WTC11 (cell line): ENCODE measurements around the gene TOM1L2.

Source experiments
- HMGA2 ChIP-seq: fragments of 250-450 bp; sonication (Bioruptor Pico); IDR thresholded peaks from 2 replicates; pipeline ENCODE4 v1.4.0; 2021; ENCODE audit warnings: mild to moderate bottlenecking, moderate library complexity
- JUN ChIP-seq: sonication (generic); formaldehyde crosslinking; IDR thresholded peaks from 2 replicates; pipeline ENCODE4 v1.8.0; 2023; ENCODE audit warnings: mild to moderate bottlenecking, missing genetic modification reagents
- MYBL2 ChIP-seq: sonication (generic); formaldehyde crosslinking; IDR thresholded peaks from 2 replicates; pipeline ENCODE4 v1.8.1; 2023; ENCODE audit warnings: mild to moderate bottlenecking, moderate library complexity, missing genetic modification reagents
- ZNF396 ChIP-seq: fragments of 250-450 bp; sonication (Bioruptor Pico); IDR thresholded peaks from 2 replicates; pipeline ENCODE4 v1.8.0; 2021; ENCODE audit warnings: mild to moderate bottlenecking, moderate library complexity, borderline replicate concordance
- TF ChIP-seq, protein P1 (sequence below): fragments of 200-600 bp; IDR thresholded peaks from 2 replicates; pipeline ENCODE4 v1.8.0; 2022; ENCODE audit warnings: antibody characterized with exemption
- TF ChIP-seq, protein P2 (sequence below): sonication (generic); formaldehyde crosslinking; IDR thresholded peaks from 2 replicates; pipeline ENCODE4 v1.8.1; 2022; ENCODE audit warnings: low read depth, mild to moderate bottlenecking, moderate library complexity, missing genetic modification reagents, borderline replicate concordance
- TF ChIP-seq, protein P3 (sequence below): sonication (generic); formaldehyde crosslinking; IDR thresholded peaks from 2 replicates; pipeline ENCODE4 v1.8.1; 2023; ENCODE audit warnings: mild to moderate bottlenecking, missing genetic modification reagents, moderate library complexity
- TF ChIP-seq, protein P4 (sequence below): sonication (generic); formaldehyde crosslinking; conservative IDR thresholded peaks from 2 replicates; pipeline ENCODE4 v1.8.1; 2022; ENCODE audit warnings: mild to moderate bottlenecking, missing genetic modification reagents

DNA sequence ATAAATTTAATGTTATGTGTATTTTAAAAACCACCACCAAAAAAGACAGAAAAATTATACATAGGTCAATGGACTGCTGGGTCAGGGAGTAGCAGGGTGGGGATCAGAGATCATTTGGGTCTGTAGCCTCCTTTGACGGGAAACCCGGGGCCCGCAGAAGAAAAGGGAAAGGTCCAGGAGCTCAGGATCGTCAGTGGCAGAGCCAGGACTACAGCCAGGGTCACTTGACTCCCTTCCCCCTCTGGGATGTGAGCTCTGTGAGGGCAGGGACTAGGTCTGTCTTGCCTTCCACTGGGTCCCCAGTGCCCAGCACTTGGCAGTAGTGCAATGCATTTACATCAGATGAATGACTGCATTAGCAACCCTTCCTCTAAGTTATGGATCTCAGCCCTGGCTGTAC is 62.1 kb downstream of the TOM1L2 start:
- TF ChIP-seq, protein P1, sequence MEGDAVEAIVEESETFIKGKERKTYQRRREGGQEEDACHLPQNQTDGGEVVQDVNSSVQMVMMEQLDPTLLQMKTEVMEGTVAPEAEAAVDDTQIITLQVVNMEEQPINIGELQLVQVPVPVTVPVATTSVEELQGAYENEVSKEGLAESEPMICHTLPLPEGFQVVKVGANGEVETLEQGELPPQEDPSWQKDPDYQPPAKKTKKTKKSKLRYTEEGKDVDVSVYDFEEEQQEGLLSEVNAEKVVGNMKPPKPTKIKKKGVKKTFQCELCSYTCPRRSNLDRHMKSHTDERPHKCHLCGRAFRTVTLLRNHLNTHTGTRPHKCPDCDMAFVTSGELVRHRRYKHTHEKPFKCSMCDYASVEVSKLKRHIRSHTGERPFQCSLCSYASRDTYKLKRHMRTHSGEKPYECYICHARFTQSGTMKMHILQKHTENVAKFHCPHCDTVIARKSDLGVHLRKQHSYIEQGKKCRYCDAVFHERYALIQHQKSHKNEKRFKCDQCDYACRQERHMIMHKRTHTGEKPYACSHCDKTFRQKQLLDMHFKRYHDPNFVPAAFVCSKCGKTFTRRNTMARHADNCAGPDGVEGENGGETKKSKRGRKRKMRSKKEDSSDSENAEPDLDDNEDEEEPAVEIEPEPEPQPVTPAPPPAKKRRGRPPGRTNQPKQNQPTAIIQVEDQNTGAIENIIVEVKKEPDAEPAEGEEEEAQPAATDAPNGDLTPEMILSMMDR = no peak
- TF ChIP-seq MYBL2 (CRISPR knock-in tag) (no peak), JUN (CRISPR knock-in tag) (no peak), HMGA2 (no peak), ZNF396 (CRISPR knock-in tag) (no peak)
- TF ChIP-seq, protein P2, sequence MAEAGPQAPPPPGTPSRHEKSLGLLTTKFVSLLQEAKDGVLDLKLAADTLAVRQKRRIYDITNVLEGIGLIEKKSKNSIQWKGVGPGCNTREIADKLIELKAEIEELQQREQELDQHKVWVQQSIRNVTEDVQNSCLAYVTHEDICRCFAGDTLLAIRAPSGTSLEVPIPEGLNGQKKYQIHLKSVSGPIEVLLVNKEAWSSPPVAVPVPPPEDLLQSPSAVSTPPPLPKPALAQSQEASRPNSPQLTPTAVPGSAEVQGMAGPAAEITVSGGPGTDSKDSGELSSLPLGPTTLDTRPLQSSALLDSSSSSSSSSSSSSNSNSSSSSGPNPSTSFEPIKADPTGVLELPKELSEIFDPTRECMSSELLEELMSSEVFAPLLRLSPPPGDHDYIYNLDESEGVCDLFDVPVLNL (CRISPR knock-in tag) = no peak
- TF ChIP-seq, protein P3, sequence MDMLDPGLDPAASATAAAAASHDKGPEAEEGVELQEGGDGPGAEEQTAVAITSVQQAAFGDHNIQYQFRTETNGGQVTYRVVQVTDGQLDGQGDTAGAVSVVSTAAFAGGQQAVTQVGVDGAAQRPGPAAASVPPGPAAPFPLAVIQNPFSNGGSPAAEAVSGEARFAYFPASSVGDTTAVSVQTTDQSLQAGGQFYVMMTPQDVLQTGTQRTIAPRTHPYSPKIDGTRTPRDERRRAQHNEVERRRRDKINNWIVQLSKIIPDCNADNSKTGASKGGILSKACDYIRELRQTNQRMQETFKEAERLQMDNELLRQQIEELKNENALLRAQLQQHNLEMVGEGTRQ = no peak
- TF ChIP-seq, protein P4, sequence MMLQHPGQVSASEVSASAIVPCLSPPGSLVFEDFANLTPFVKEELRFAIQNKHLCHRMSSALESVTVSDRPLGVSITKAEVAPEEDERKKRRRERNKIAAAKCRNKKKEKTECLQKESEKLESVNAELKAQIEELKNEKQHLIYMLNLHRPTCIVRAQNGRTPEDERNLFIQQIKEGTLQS = no peak
